ENCODE data around the gene FOXA2.

FOXA2 gene

DNA sequence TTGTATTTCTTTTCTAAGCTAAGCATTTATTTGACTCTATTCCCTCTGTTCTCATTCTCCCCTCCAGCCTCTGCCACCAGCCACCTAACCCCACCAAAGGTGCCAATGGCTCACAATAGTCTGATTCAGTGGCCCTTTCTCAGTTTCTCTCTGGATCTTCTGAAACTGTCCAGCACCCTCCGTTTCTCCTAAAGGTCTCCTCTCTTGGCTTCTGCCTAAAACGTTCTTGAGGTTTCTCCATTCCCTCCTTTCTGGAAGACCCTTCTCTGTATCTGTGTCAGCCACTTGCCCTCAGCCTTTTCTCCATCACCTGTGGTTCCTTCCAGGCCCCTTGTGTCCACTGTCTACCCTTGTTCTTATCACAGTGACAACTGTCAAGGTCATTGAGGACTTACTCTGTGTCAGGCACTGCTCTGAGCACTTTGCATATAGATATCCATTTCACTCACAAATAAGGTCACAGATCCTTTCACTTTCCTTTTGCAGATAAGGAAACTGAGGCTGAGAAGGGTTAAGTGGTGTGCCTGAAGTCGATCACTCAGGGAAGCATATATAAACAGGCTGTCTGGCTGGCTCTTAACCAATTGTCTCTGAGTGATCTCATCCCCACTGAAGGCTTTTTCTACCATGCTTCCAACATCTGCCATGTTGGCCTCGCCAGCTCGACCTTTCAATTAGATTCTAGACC, 48.1 kb downstream of the FOXA2 start:
- no peak for DNase-seq

GRCh38 chr20:22535483-22535882, 48.9 kb downstream of the FOXA2 start:
- no peak for DNase-seq

DNA sequence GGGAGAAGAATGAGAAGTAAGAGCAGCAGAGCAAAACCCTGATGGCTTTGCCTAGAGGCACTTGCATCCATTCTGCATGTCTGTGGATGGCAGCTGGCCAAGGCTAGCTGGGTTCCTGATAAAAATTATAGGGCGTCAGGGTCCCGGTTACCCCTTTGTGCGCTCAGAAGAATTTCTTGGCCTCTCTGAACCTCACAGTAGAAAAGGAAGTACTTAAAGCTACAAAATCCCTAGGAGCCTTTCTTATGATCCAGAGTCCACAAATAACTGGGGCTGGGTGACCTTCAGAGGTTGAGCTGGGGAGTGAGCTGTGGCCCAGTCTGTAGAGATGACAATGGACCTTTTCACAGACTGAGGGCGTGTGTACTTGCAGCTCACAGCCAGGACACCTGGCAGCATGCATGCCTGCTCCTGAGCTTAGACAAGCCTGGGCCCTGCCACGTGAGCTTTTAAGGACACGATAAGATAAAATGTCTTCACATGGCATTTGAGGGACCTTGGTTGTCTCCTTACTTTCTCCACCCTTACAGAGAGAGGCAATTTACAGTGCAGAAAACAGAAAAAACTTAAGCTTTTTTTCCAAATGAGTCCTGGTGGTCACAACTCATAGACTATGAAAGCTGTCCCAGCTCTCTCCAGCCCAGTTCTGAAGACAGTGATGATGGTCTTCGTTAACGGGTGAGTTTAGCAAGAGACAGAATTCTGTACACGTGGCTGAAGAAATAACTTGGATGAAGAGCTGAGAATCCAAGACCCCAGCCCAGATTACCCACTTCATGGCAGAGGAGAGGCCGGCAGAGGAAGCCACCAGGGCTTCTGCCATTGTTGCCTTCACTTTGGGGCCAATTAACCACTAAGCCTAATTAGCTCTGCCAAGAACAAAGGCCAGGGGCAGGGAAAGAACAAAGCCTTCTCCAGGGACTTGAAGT, 50.3 kb downstream of the FOXA2 start:
- DNase-seq = no peak

- no peak for DNase-seq
Observed at GRCh38 chr20:22532598-22532997, 51.8 kb downstream of the FOXA2 start.

GRCh38 chr20:22531756-22532155, 52.6 kb downstream of the FOXA2 start:
- no peak for DNase-seq

DNA sequence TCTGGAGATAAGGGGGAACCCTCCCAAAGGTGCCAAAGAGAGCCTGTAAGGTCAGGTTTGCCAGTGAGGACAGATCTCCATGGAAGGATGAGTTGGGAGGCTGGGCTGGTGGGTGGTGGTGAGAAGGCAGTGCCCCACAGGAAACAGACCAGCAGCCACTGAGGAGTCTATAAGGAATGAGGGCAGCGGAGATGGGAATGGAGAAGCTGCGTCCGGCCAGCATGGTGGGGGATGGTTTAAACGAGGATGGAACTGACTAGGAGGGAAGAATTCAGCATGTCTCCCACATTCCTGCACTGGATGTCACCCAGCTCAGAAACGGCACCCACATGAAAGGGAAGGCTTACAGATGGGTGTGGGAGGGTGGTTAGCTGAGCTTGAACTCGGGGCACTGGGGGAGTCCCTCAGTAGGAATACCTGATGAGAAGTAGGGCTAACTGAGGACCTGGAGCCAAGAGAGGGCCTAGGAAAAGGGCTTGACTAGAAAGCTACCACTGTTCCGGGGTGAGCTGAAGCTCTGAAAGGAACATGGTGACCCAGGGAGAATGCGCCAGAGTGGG, 53.2 kb downstream of the FOXA2 start:
- no peak for DNase-seq
